HepG2 (cell line): ENCODE measurements around the gene TBX15. TPM values are rescaled to one million over a fixed set of nuclear protein-coding genes. Genes with fewer than 3 reads are reported as not detected.

Experiments
- ATAC-seq: fragments of 200-7000 bp; cut with Tn5 transposase; 3 replicates; pipeline ENCODE4 v1.9.1; 2020; ENCODE audit warnings: mild to moderate bottlenecking, moderate library complexity
- BruUV-seq: library from RNA; stranded (reverse); fragments of 400-500 nt; replicated peaks from 2 replicates; lab custom pipeline; 2021; lab: Mats Ljungman, UMichigan
- CTCF ChIA-PET: fragments of 300-600 bp; formaldehyde crosslinking; extraction: SDS; loops from one replicate; lab custom pipeline; 2021; ENCODE audit warnings: low total read pairs, inconsistent platforms, low intra/inter-chr PET ratio; lab: Yijun Ruan, JAX
- POLR2A ChIA-PET: fragments of 350-600 bp; sonication (Branson Sonifier 250); formaldehyde crosslinking; loops from one replicate; lab custom pipeline; 2020; ENCODE audit warnings: antibody characterized with exemption, inconsistent platforms; lab: Yijun Ruan, JAX
- DNase-seq: peaks from one replicate; pipeline ENCODE4 v3.0.0-alpha.2; 2015; ENCODE audit warnings: low spot score
- FAIRE-seq: peaks from 3 replicates; lab custom pipeline; 2011; peaks lifted over from hg19 to GRCh38; lab: Jason Lieb, UNC
- H2AFZ ChIP-seq: one replicate; pipeline ENCODE4 v1.6.1; 2011; ENCODE audit warnings: low read length, inconsistent platforms
- H3K27ac ChIP-seq: fragments of 300-600 bp; 3 replicates; pipeline ENCODE4 v1.8.0; 2011; ENCODE audit warnings: mixed run types, mild to moderate bottlenecking, mixed read lengths, low read length, inconsistent platforms; ENCODE audit not compliant: insufficient read depth; ENCODE audit errors: extremely low read length
- H3K27me3 ChIP-seq, 2 experiments: fragments of 200-600 bp in 1 of 2; 2 replicates in 1 of 2; 3 replicates in 1 of 2; pipeline versions ENCODE4 v1.6.0 to v1.8.0; 2011; ENCODE audit warnings: low read length in 2 of 2, mild to moderate bottlenecking in 2 of 2, moderate library complexity in 2 of 2, inconsistent platforms in 1 of 2; ENCODE audit not compliant: insufficient read depth in 2 of 2, control insufficient read depth in 1 of 2
- H3K36me3 ChIP-seq, 2 experiments: fragments of 200-600 bp in 1 of 2; replicated peaks in 1 of 2; 2 replicates in 1 of 2; 3 replicates in 1 of 2; pipeline versions ENCODE4 v1.5.1 to v1.8.0; 2011; ENCODE audit warnings: low read length in 2 of 2, inconsistent platforms in 1 of 2; ENCODE audit not compliant: insufficient read depth in 2 of 2, control insufficient read depth in 1 of 2
- H3K4me1 ChIP-seq: 2 replicates; pipeline ENCODE4 v1.5.1; 2012; ENCODE audit warnings: low read length, inconsistent platforms; ENCODE audit not compliant: insufficient read depth
- H3K4me2 ChIP-seq: 2 replicates; pipeline ENCODE4 v1.6.0; 2011; ENCODE audit warnings: low read depth, low read length, inconsistent platforms
- H3K4me3 ChIP-seq, 3 experiments: fragments of 200-600 bp in 1 of 3; sonication (generic), shearing (Covaris generic) in 1 of 3; replicated peaks in 1 of 3; 2 replicates each; pipeline ENCODE4 v1.5.1; 2011 to 2016; ENCODE audit warnings: low read length in 3 of 3, inconsistent platforms in 2 of 3, low read depth in 2 of 3, mild to moderate bottlenecking in 2 of 3, control low read depth in 1 of 3, mixed read lengths in 1 of 3; ENCODE audit not compliant: insufficient read depth in 1 of 3
- H3K79me2 ChIP-seq: one replicate; pipeline ENCODE4 v1.6.1; 2011; ENCODE audit warnings: low read length, inconsistent platforms; ENCODE audit not compliant: insufficient read depth
- H3K9ac ChIP-seq: 2 replicates; pipeline ENCODE4 v1.6.0; 2011; ENCODE audit warnings: mild to moderate bottlenecking, low read depth, low read length, inconsistent platforms; ENCODE audit not compliant: insufficient read depth
- H3K9me3 ChIP-seq: 2 replicates; pipeline ENCODE4 v1.5.1; 2012; ENCODE audit warnings: mild to moderate bottlenecking, low read length
- H4K20me1 ChIP-seq: 2 replicates; pipeline ENCODE4 v1.6.0; 2011; ENCODE audit warnings: inconsistent platforms, mild to moderate bottlenecking, low read length, moderate library complexity; ENCODE audit not compliant: insufficient read depth
- IRF2 ChIP-seq: IDR thresholded peaks from 2 replicates; pipeline ENCODE4 v1.6.1; 2018; ENCODE audit warnings: missing genetic modification reagents, missing compliant biosample characterization
- KDM5A ChIP-seq: fragments of 200-600 bp; sonication (generic); IDR thresholded peaks from 2 replicates; pipeline ENCODE4 v1.7.0; 2018; ENCODE audit warnings: antibody characterized with exemption, mild to moderate bottlenecking, low read length, borderline replicate concordance
- MIER3 ChIP-seq: IDR thresholded peaks from 2 replicates; pipeline ENCODE4 v1.6.1; 2016; ENCODE audit warnings: missing compliant biosample characterization, borderline replicate concordance
- RAD51 ChIP-seq: fragments of 450-650 bp; IDR thresholded peaks from 2 replicates; pipeline ENCODE4 v1.6.1; 2016; ENCODE audit warnings: borderline replicate concordance
- SRSF9 ChIP-seq: fragments of 200-400 bp; formaldehyde crosslinking; IDR thresholded peaks from 2 replicates; pipeline ENCODE4 v1.6.1; 2018; ENCODE audit warnings: borderline replicate concordance, mild to moderate bottlenecking, low read depth, low read length; ENCODE audit not compliant: insufficient read depth, poor library complexity, severe bottlenecking
- ZC3H13 ChIP-seq: sonication (generic); formaldehyde crosslinking; IDR thresholded peaks from 2 replicates; pipeline ENCODE4 v1.8.1; 2023; ENCODE audit warnings: mild to moderate bottlenecking, missing genetic modification reagents, moderate library complexity
- ZNF749 ChIP-seq: sonication (generic); formaldehyde crosslinking; IDR thresholded peaks from 2 replicates; pipeline ENCODE4 v1.8.0; 2022; ENCODE audit warnings: mild to moderate bottlenecking, missing genetic modification reagents, moderate library complexity, borderline replicate concordance
- ZNF776 ChIP-seq: sonication (generic); formaldehyde crosslinking; IDR thresholded peaks from 2 replicates; pipeline ENCODE4 v1.4.0; 2020; ENCODE audit warnings: mild to moderate bottlenecking, missing genetic modification reagents
- whole genome bisulfite sequencing: methylation state at CpG from one replicate; pipeline ENCODE4 v1.1.6; 2017; ENCODE audit warnings: low lambda C conversion rate; 5-methylcytosine and 5-hydroxymethylcytosine counted together
- in situ Hi-C: cut with HindIII; loops from 2 replicates; pipeline ENCODE4 v1.10.0; 2017; ENCODE audit warnings: low pct_unique_long_range_greater_than_20kb; ENCODE audit not compliant: extremely low pct_ligation_motif_present
- intact Hi-C: fragments of 100-400 bp; cut with micrococcal nuclease; formaldehyde crosslinking; loops from one replicate; pipeline ENCODE4 v1.10.0; 2022; ENCODE audit not compliant: unreplicated experiment
- polyA plus RNA-seq, 8 experiments: library from polyadenylated mRNA; depleted of rRNA in 3 of 8; stranded (reverse) in 7 of 8; unstranded in 1 of 8; fragments of >200 nt; fragmentation: Illumina TruSeq in 4 of 8; extraction: Trizol in 4 of 8; gene quantifications; 2 replicates each; pipeline versions ENCODE4 v1.2.1 to v1.2.3, GENCODE V29; 2011 to 2016; ENCODE audit warnings: low read depth in 4 of 8, missing spikeins in 1 of 8, mixed read lengths in 1 of 8; ENCODE audit not compliant: insufficient read depth in 1 of 8
- total RNA-seq, 5 experiments: library from RNA; depleted of rRNA; stranded (reverse); fragments of >200 nt; fragmentation: Illumina TruSeq; extraction: Trizol; gene quantifications; 2 replicates each; pipeline ENCODE4 v1.2.3, GENCODE V29; 2016; ENCODE audit warnings: low read depth in 1 of 5
- TF ChIP-seq, protein P1 (sequence below): IDR thresholded peaks from 2 replicates; pipeline ENCODE4 v1.6.1; 2016; ENCODE audit warnings: missing biosample characterization, missing genetic modification reagents, low read depth
- TF ChIP-seq, protein P2 (sequence below): sonication (generic); formaldehyde crosslinking; conservative IDR thresholded peaks from 2 replicates; pipeline ENCODE4 v1.4.0; 2020; ENCODE audit warnings: missing genetic modification reagents

TBX15 gene
- total and polyA plus RNA-seq, 2 of the 13 experiments (the other 11 are each of a cell fraction or from before 2014, with no cell fraction given) = 0.42 to 1.9 TPM

DNA sequence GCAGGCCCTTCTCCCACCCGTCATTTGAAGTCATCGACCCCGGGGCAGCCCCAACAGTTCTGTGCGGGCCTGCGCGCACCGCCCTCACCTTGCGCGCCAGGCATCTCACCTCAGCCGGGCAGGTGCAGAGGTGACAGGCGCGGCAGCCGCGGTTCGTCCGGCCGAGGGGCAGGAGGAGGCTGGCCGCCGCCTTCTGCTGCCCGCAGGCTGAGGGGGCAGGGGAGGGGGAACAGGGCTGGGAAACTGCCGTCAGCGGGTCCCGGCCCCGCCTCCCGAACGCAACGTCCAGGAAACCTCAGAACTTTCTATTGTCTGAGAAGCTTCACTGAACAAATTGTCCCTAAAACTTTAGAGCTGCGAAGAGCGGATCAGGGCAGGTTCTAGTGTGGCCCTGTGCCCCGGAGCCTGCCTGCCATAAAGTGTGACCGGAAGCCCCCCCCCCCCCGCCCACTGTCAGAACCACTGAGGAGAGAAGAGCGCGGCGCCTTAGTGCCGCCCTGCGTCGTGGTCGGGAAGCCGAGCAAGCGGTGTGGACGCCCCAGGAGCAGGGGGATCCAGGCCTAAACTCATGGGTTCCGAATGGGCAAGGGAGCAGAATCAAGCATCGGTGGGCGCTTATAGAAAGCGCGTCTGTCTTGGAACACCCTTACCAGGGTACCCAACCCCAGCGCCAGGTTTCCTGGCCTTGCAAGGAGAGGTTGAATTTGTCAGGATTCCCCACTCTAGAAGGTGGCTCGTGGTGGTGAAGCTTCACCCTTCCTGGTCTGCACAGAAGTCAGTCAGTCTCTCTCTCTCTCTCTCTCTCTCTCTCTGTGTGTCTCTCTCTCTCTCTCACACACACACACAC, 13.3 kb upstream of the TBX15 start (continued):
- TF ChIP-seq ZC3H13 (CRISPR knock-in tag) (no peak), IRF2 (no peak), ZNF776 (CRISPR knock-in tag) (no peak), RAD51 (no peak)

DNA sequence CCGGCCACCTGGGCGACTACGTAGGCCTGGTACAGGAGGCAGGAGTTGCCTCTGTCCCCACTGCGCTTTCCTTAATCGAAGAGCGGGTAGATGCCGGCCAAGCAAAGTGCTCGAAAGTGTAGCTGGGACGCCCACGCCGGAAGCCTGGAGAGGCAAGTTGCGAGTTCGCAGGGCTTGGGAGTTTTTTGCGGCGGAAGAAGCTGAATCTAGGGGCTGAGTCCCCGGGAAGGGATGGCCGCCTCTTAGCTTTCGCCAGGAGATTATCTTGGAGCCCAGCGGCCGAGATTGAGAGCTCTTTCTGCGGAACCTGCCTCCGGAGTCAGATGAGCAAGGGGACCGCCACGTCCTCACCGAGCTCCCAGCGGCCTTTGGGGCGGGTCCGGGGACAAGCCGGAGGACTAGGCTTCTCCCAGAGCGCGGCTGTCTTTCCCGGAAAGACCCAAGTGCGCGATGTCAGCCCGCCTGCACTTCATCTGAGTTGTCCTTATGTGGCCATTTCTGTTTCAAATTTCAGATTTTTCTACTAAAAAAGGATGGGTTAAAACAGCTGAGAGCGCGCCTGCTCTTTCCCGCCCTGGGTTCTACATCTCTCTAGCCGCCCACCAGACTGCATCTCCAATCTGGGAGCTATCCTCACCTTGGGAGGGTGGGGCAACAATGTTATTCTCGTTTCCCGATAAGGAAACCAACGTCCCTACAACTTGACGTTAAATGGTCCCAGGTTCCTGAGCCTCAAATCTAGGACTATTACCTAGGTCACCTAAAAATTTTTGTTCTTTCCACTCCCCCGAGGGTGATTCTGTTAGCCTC, 12.4 kb upstream of the TBX15 start:
- H3K4me2 ChIP-seq = no peak overlapping the region
- DNase-seq = no peak

More for the DNA sequence above, 12.4 kb upstream of the TBX15 start:
- ATAC-seq (no peak), FAIRE-seq (no peak)
- Histone ChIP-seq H3K27ac (no peak overlapping the region), H3K4me3 (no peak overlapping the region), H2AFZ (no peak overlapping the region), H3K36me3 (no peaks in the 10 kb centered on the region), H3K4me1 (no peaks in the 10 kb centered on the region), H3K9me3 (no peaks in the 10 kb centered on the region; the same call in 1 of the 2 replicates), H4K20me1 (no peaks in the 10 kb centered on the region), H3K79me2 (no peaks in the 10 kb centered on the region), H3K27me3 (no peaks in the 10 kb centered on the region; a peak in 1 of 5 replicates), H3K9ac (no peak overlapping the region)
- BruUV-seq = no TSS peak
- in situ Hi-C loops (loop anchor here (25.0 kb wide), 2 partner anchors 438 to 838 kb away; no protein-coding TSS in a partner anchor), intact Hi-C loops (no loop called here)
- TF ChIP-seq SRSF9 (no peak), MIER3 (CRISPR knock-in tag) (no peak), ZNF749 (CRISPR knock-in tag) (no peak), KDM5A (no peak)
- TF ChIP-seq, protein P1, sequence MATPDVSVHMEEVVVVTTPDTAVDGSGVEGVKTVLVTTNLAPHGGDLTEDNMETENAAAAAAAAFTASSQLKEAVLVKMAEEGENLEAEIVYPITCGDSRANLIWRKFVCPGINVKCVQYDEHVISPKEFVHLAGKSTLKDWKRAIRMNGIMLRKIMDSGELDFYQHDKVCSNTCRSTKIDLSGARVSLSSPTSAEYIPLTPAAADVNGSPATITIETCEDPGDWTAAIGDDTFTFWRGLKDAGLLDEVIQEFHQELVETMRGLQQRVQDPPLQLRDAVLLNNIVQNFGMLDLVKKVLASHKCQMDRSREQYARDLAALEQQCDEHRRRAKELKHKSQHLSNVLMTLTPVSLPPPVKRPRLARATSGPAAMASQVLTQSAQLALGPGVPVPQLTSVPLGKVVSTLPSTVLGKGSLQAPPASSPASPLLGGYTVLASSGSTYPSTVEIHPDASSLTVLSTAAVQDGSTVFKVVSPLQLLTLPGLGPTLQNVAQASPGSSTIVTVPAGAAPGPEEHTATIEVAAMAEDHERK (CRISPR knock-in tag) = no peak
- TF ChIP-seq, protein P2, sequence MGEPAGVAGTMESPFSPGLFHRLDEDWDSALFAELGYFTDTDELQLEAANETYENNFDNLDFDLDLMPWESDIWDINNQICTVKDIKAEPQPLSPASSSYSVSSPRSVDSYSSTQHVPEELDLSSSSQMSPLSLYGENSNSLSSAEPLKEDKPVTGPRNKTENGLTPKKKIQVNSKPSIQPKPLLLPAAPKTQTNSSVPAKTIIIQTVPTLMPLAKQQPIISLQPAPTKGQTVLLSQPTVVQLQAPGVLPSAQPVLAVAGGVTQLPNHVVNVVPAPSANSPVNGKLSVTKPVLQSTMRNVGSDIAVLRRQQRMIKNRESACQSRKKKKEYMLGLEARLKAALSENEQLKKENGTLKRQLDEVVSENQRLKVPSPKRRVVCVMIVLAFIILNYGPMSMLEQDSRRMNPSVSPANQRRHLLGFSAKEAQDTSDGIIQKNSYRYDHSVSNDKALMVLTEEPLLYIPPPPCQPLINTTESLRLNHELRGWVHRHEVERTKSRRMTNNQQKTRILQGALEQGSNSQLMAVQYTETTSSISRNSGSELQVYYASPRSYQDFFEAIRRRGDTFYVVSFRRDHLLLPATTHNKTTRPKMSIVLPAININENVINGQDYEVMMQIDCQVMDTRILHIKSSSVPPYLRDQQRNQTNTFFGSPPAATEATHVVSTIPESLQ (CRISPR knock-in tag) = no peak
- ChIA-PET POLR2A (no interaction called here), CTCF (no interaction called here)
- WGBS = 91% methylated on average over 36 of the region's 44 CpGs
